SK-N-SH treated with all-trans-retinoic acid at 6 μM for 48 hours (cell line): Measurements from ENCODE around the gene PAK6.

Experiments used
- ATAC-seq: fragments of 200-7000 bp; cut with Tn5 transposase; 3 replicates; pipeline ENCODE4 v1.9.1; 2020; ENCODE audit warnings: mild to moderate bottlenecking, moderate library complexity
- ARNTL ChIP-seq: fragments of 450-650 bp; formaldehyde crosslinking; IDR thresholded peaks from 2 replicates; pipeline ENCODE4 v1.5.0; 2020; ENCODE audit warnings: low read depth, mild to moderate bottlenecking, moderate library complexity, borderline replicate concordance
- BACH2 ChIP-seq: fragments of 250-450 bp; sonication (Bioruptor Pico); IDR thresholded peaks from 2 replicates; pipeline ENCODE4 v1.9.0; 2021; ENCODE audit warnings: mild to moderate bottlenecking, borderline replicate concordance
- CSDC2 ChIP-seq: fragments of 250-450 bp; sonication (Bioruptor Pico); IDR thresholded peaks from 2 replicates; pipeline ENCODE4 v1.5.0; 2020; ENCODE audit warnings: mild to moderate bottlenecking, moderate library complexity
- ESRRG ChIP-seq: fragments of 250-450 bp; sonication (Bioruptor Pico); IDR thresholded peaks from 2 replicates; pipeline ENCODE4 v1.6.1; 2021; ENCODE audit warnings: mild to moderate bottlenecking
- GLIS3 ChIP-seq: fragments of 250-450 bp; sonication (Bioruptor Pico); IDR thresholded peaks from 2 replicates; pipeline ENCODE4 v1.5.0; 2020; ENCODE audit warnings: mild to moderate bottlenecking, moderate library complexity
- ISL1 ChIP-seq: fragments of 250-450 bp; sonication (Bioruptor Pico); IDR thresholded peaks from 2 replicates; pipeline ENCODE4 v2.1.2; 2022; ENCODE audit warnings: mild to moderate bottlenecking, moderate library complexity
- OSR1 ChIP-seq: fragments of 250-450 bp; sonication (Bioruptor Pico); IDR thresholded peaks from 2 replicates; pipeline ENCODE4 v1.8.0; 2022; ENCODE audit warnings: moderate library complexity, mild to moderate bottlenecking, inconsistent platforms
- PPARA ChIP-seq: fragments of 250-450 bp; sonication (Bioruptor Pico); IDR thresholded peaks from 2 replicates; pipeline ENCODE4 v1.5.0; 2020; ENCODE audit warnings: mild to moderate bottlenecking, borderline replicate concordance
- RARB ChIP-seq: fragments of 250-450 bp; sonication (Bioruptor Pico); IDR thresholded peaks from 2 replicates; pipeline ENCODE4 v1.8.0; 2021; ENCODE audit warnings: mild to moderate bottlenecking, moderate library complexity
- SNAI2 ChIP-seq: fragments of 250-450 bp; sonication (Bioruptor Pico); IDR thresholded peaks from 2 replicates; pipeline ENCODE4 v1.5.0; 2020; ENCODE audit warnings: mild to moderate bottlenecking, moderate library complexity
- TCF4 ChIP-seq: fragments of 250-450 bp; sonication (Bioruptor Pico); IDR thresholded peaks from 2 replicates; pipeline ENCODE4 v1.8.0; 2021; ENCODE audit warnings: mild to moderate bottlenecking, moderate library complexity, borderline replicate concordance
- TOX ChIP-seq: fragments of 250-450 bp; sonication (Bioruptor Pico); IDR thresholded peaks from 2 replicates; pipeline ENCODE4 v1.8.0; 2021; ENCODE audit warnings: mild to moderate bottlenecking, moderate library complexity, borderline replicate concordance
- ZC3H10 ChIP-seq: fragments of 250-450 bp; sonication (Bioruptor Pico); IDR thresholded peaks from 2 replicates; pipeline ENCODE4 v1.5.1; 2021; ENCODE audit warnings: mild to moderate bottlenecking, moderate library complexity
- ZFP3 ChIP-seq: fragments of 250-450 bp; sonication (Bioruptor Pico); IDR thresholded peaks from 2 replicates; pipeline ENCODE4 v1.5.0; 2020; ENCODE audit warnings: mild to moderate bottlenecking, moderate library complexity
- ZFP30 ChIP-seq: fragments of 450-650 bp; formaldehyde crosslinking; IDR thresholded peaks from 2 replicates; pipeline ENCODE4 v1.5.0; 2022; ENCODE audit warnings: mild to moderate bottlenecking, moderate library complexity
- ZNF565 ChIP-seq: fragments of 450-650 bp; formaldehyde crosslinking; conservative IDR thresholded peaks from 2 replicates; pipeline ENCODE4 v1.5.0; 2020; ENCODE audit warnings: low read depth, mild to moderate bottlenecking, moderate library complexity
- ZNF70 ChIP-seq: fragments of 450-650 bp; formaldehyde crosslinking; IDR thresholded peaks from 2 replicates; pipeline ENCODE4 v1.5.0; 2020; ENCODE audit warnings: mild to moderate bottlenecking, moderate library complexity
- ZNF8 ChIP-seq: fragments of 450-650 bp; formaldehyde crosslinking; IDR thresholded peaks from 2 replicates; pipeline ENCODE4 v1.5.0; 2020; ENCODE audit warnings: mild to moderate bottlenecking, moderate library complexity
- TF ChIP-seq, protein P1 (sequence below): fragments of 250-450 bp; sonication (Bioruptor Pico); IDR thresholded peaks from 2 replicates; pipeline ENCODE4 v1.5.1; 2020; ENCODE audit warnings: low read depth, mild to moderate bottlenecking, moderate library complexity
- TF ChIP-seq, protein P2 (sequence below): fragments of 250-450 bp; sonication (Bioruptor Pico); IDR thresholded peaks from 2 replicates; pipeline ENCODE4 v1.8.0; 2020; ENCODE audit warnings: mild to moderate bottlenecking, moderate library complexity, borderline replicate concordance
- TF ChIP-seq, protein P3 (sequence below): fragments of 250-450 bp; sonication (Bioruptor Pico); IDR thresholded peaks from 2 replicates; pipeline ENCODE4 v1.5.1; 2021; ENCODE audit warnings: mild to moderate bottlenecking, moderate library complexity
- TF ChIP-seq, protein P4 (sequence below): fragments of 250-450 bp; sonication (Bioruptor Pico); IDR thresholded peaks from 2 replicates; pipeline ENCODE4 v1.5.0; 2020; ENCODE audit warnings: mild to moderate bottlenecking, moderate library complexity
- TF ChIP-seq, protein P5 (sequence below): fragments of 250-450 bp; sonication (Bioruptor Pico); IDR thresholded peaks from 2 replicates; pipeline ENCODE4 v1.8.0; 2021; ENCODE audit warnings: low read depth, mild to moderate bottlenecking, moderate library complexity, borderline replicate concordance

PAK6 gene

DNA sequence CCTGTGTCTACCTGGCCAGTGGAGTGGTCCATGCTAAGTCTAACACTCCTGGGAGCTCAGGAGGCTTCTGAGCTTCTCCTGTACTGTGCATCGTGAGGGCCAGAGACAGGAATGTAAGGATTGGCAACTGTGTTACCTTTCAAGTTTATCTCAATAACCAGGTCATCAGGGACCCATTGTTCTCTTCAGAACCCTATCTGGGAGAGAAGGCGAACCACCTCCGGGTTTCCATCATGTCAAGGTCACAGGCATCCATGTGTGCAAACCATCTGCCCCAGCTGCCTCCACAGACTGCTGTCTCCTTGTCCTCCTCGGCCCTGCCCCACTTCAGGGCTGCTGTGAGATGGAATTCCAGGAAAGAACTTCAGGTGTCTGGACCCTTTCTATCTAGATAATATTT lies 38.1 kb downstream of the PAK6 start:
- no peak for TF ChIP-seq ZNF565 (CRISPR knock-in tag)
- TF ChIP-seq ARNTL (CRISPR knock-in tag) = no peak
- no peak for TF ChIP-seq ESRRG (CRISPR knock-in tag)
- no peak for TF ChIP-seq SNAI2
- TF ChIP-seq GLIS3 (CRISPR knock-in tag) = no peak
- TF ChIP-seq, protein P1, sequence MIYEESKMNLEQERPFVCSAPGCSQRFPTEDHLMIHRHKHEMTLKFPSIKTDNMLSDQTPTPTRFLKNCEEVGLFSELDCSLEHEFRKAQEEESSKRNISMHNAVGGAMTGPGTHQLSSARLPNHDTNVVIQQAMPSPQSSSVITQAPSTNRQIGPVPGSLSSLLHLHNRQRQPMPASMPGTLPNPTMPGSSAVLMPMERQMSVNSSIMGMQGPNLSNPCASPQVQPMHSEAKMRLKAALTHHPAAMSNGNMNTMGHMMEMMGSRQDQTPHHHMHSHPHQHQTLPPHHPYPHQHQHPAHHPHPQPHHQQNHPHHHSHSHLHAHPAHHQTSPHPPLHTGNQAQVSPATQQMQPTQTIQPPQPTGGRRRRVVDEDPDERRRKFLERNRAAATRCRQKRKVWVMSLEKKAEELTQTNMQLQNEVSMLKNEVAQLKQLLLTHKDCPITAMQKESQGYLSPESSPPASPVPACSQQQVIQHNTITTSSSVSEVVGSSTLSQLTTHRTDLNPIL (CRISPR knock-in tag) = no peak
- TF ChIP-seq, protein P2, sequence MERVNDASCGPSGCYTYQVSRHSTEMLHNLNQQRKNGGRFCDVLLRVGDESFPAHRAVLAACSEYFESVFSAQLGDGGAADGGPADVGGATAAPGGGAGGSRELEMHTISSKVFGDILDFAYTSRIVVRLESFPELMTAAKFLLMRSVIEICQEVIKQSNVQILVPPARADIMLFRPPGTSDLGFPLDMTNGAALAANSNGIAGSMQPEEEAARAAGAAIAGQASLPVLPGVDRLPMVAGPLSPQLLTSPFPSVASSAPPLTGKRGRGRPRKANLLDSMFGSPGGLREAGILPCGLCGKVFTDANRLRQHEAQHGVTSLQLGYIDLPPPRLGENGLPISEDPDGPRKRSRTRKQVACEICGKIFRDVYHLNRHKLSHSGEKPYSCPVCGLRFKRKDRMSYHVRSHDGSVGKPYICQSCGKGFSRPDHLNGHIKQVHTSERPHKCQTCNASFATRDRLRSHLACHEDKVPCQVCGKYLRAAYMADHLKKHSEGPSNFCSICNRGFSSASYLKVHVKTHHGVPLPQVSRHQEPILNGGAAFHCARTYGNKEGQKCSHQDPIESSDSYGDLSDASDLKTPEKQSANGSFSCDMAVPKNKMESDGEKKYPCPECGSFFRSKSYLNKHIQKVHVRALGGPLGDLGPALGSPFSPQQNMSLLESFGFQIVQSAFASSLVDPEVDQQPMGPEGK (CRISPR knock-in tag) = no peak
- no peak for TF ChIP-seq ZFP3
- TF ChIP-seq, protein P3, sequence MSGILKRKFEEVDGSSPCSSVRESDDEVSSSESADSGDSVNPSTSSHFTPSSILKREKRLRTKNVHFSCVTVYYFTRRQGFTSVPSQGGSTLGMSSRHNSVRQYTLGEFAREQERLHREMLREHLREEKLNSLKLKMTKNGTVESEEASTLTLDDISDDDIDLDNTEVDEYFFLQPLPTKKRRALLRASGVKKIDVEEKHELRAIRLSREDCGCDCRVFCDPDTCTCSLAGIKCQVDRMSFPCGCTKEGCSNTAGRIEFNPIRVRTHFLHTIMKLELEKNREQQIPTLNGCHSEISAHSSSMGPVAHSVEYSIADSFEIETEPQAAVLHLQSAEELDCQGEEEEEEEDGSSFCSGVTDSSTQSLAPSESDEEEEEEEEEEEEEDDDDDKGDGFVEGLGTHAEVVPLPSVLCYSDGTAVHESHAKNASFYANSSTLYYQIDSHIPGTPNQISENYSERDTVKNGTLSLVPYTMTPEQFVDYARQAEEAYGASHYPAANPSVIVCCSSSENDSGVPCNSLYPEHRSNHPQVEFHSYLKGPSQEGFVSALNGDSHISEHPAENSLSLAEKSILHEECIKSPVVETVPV (CRISPR knock-in tag) = no peak
- TF ChIP-seq ZNF8 (CRISPR knock-in tag) = no peak
- TF ChIP-seq ZNF70 (CRISPR knock-in tag) = no peak
- TF ChIP-seq OSR1 (CRISPR knock-in tag) = no peak
- TF ChIP-seq TCF4 = no peak
- TF ChIP-seq CSDC2 (CRISPR knock-in tag) = no peak
- no peak for TF ChIP-seq ZC3H10 (CRISPR knock-in tag)
- no peak for TF ChIP-seq RARB (CRISPR knock-in tag)
- TF ChIP-seq, protein P4, sequence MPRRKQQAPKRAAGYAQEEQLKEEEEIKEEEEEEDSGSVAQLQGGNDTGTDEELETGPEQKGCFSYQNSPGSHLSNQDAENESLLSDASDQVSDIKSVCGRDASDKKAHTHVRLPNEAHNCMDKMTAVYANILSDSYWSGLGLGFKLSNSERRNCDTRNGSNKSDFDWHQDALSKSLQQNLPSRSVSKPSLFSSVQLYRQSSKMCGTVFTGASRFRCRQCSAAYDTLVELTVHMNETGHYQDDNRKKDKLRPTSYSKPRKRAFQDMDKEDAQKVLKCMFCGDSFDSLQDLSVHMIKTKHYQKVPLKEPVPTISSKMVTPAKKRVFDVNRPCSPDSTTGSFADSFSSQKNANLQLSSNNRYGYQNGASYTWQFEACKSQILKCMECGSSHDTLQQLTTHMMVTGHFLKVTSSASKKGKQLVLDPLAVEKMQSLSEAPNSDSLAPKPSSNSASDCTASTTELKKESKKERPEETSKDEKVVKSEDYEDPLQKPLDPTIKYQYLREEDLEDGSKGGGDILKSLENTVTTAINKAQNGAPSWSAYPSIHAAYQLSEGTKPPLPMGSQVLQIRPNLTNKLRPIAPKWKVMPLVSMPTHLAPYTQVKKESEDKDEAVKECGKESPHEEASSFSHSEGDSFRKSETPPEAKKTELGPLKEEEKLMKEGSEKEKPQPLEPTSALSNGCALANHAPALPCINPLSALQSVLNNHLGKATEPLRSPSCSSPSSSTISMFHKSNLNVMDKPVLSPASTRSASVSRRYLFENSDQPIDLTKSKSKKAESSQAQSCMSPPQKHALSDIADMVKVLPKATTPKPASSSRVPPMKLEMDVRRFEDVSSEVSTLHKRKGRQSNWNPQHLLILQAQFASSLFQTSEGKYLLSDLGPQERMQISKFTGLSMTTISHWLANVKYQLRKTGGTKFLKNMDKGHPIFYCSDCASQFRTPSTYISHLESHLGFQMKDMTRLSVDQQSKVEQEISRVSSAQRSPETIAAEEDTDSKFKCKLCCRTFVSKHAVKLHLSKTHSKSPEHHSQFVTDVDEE = no peak
- TF ChIP-seq, all 23 proteins: peak for 0
- ATAC-seq = no peak

DNA sequence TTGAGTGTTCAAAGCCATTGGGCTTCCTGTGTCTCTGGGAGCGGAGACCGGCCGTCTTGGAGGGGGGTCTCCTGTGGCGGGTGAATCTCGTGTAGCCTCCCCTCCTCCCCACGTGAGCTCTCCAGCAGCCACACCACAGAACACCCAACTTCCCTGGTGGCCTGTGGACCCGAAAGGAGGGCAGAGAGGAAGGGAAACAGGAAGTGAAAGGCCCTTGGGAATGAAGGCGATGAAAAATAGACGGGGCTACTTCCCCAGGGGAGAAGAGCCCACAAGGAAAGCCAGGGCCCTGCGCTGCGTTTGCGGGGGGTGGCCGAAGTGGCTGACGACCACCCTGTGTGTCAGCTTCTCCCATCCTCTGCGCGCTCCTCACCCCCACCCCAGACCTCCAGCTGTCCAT lies 38.6 kb downstream of the PAK6 start:
- TF ChIP-seq OSR1 (CRISPR knock-in tag) = no peak
- no peak for TF ChIP-seq ZC3H10 (CRISPR knock-in tag)
- TF ChIP-seq TOX (CRISPR knock-in tag) = no peak
- TF ChIP-seq, protein P4 = no peak
- no peak for TF ChIP-seq ZNF8 (CRISPR knock-in tag)
- TF ChIP-seq BACH2 (CRISPR knock-in tag) = no peak
- no peak for TF ChIP-seq SNAI2
- no peak for TF ChIP-seq ISL1 (CRISPR knock-in tag)
- TF ChIP-seq ZNF565 (CRISPR knock-in tag) = no peak
- TF ChIP-seq, protein P3 (CRISPR knock-in tag) = no peak
- no peak for TF ChIP-seq PPARA
- TF ChIP-seq, protein P5, sequence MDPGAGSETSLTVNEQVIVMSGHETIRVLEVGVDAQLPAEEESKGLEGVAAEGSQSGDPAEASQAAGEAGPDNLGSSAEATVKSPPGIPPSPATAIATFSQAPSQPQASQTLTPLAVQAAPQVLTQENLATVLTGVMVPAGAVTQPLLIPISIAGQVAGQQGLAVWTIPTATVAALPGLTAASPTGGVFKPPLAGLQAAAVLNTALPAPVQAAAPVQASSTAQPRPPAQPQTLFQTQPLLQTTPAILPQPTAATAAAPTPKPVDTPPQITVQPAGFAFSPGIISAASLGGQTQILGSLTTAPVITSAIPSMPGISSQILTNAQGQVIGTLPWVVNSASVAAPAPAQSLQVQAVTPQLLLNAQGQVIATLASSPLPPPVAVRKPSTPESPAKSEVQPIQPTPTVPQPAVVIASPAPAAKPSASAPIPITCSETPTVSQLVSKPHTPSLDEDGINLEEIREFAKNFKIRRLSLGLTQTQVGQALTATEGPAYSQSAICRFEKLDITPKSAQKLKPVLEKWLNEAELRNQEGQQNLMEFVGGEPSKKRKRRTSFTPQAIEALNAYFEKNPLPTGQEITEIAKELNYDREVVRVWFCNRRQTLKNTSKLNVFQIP (CRISPR knock-in tag) = no peak
- no peak for TF ChIP-seq GLIS3 (CRISPR knock-in tag)
- TF ChIP-seq CSDC2 (CRISPR knock-in tag) = no peak
- TF ChIP-seq ZFP30 (CRISPR knock-in tag) = no peak
- TF ChIP-seq ARNTL (CRISPR knock-in tag) = no peak
- no peak for TF ChIP-seq ZFP3
- TF ChIP-seq ZNF70 (CRISPR knock-in tag) = no peak
- TF ChIP-seq RARB (CRISPR knock-in tag) = no peak
- ATAC-seq = no peak
